ENCODE results near the gene UMODL1. TPM values are rescaled to one million over a fixed set of nuclear protein-coding genes. Genes with fewer than 3 reads are reported as not detected.

Gene UMODL1, protein sequence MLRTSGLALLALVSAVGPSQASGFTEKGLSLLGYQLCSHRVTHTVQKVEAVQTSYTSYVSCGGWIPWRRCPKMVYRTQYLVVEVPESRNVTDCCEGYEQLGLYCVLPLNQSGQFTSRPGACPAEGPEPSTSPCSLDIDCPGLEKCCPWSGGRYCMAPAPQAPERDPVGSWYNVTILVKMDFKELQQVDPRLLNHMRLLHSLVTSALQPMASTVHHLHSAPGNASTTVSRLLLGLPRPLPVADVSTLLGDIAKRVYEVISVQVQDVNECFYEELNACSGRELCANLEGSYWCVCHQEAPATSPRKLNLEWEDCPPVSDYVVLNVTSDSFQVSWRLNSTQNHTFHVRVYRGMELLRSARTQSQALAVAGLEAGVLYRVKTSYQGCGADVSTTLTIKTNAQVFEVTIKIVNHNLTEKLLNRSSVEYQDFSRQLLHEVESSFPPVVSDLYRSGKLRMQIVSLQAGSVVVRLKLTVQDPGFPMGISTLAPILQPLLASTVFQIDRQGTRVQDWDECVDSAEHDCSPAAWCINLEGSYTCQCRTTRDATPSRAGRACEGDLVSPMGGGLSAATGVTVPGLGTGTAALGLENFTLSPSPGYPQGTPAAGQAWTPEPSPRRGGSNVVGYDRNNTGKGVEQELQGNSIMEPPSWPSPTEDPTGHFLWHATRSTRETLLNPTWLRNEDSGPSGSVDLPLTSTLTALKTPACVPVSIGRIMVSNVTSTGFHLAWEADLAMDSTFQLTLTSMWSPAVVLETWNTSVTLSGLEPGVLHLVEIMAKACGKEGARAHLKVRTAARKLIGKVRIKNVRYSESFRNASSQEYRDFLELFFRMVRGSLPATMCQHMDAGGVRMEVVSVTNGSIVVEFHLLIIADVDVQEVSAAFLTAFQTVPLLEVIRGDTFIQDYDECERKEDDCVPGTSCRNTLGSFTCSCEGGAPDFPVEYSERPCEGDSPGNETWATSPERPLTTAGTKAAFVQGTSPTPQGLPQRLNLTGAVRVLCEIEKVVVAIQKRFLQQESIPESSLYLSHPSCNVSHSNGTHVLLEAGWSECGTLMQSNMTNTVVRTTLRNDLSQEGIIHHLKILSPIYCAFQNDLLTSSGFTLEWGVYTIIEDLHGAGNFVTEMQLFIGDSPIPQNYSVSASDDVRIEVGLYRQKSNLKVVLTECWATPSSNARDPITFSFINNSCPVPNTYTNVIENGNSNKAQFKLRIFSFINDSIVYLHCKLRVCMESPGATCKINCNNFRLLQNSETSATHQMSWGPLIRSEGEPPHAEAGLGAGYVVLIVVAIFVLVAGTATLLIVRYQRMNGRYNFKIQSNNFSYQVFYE
- not detected in 2 replicates for total RNA-seq

DNA sequence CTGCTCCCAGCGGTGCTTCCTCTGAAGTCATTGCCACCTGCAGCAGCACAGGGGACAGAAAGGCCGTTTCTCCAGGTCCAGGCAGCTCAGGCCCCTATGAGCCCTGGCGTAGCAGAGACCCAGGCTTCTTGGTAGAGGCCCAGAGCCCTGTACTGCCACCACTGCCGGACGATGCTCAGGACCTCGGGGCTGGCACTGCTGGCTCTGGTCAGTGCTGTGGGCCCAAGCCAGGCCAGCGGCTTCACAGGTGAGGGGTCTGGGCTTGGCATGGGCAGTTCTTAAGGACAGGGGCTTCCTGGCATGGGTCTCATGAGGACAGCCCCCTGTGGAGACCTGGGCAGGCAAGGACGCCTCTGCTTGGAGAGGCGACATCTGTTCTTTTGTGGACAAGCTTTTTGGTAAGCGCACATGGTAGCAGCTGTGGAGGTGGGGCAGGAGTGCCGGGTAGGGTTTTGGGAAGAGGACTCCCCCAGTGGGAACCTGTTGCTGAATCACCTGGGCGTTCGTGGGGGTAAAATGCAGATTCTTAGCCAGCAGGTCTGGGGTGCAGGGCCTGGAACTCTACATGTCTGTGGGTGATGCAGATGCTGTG lies at the start of gene UMODL1:
TSS of gene UMODL1 (plus strand) at position 172 of the 592 bp plus-strand sequence. CDS start at position 172, 0 bp downstream.
- Histone ChIP-seq H3K36me3 (ENCODE audit: control insufficient read depth, insufficient read depth, low read length) (no peaks in the 10 kb centered on the region), H3K27me3 (ENCODE audit: control insufficient read depth, insufficient read depth, low read length) (peaks cover 18% of the 10 kb centered on the region), H3K4me3 (ENCODE audit: low read depth, low read length) (no peak within 1 kb of the TSS)
- TF ChIP-seq, protein P1, sequence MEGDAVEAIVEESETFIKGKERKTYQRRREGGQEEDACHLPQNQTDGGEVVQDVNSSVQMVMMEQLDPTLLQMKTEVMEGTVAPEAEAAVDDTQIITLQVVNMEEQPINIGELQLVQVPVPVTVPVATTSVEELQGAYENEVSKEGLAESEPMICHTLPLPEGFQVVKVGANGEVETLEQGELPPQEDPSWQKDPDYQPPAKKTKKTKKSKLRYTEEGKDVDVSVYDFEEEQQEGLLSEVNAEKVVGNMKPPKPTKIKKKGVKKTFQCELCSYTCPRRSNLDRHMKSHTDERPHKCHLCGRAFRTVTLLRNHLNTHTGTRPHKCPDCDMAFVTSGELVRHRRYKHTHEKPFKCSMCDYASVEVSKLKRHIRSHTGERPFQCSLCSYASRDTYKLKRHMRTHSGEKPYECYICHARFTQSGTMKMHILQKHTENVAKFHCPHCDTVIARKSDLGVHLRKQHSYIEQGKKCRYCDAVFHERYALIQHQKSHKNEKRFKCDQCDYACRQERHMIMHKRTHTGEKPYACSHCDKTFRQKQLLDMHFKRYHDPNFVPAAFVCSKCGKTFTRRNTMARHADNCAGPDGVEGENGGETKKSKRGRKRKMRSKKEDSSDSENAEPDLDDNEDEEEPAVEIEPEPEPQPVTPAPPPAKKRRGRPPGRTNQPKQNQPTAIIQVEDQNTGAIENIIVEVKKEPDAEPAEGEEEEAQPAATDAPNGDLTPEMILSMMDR (IDR thresholded peaks at IDR 0.05; ENCODE audit: insufficient read depth, low read length, poor library complexity, severe bottlenecking) = no peak
- DNase-seq (ENCODE audit: low read depth) = no peak

DNA sequence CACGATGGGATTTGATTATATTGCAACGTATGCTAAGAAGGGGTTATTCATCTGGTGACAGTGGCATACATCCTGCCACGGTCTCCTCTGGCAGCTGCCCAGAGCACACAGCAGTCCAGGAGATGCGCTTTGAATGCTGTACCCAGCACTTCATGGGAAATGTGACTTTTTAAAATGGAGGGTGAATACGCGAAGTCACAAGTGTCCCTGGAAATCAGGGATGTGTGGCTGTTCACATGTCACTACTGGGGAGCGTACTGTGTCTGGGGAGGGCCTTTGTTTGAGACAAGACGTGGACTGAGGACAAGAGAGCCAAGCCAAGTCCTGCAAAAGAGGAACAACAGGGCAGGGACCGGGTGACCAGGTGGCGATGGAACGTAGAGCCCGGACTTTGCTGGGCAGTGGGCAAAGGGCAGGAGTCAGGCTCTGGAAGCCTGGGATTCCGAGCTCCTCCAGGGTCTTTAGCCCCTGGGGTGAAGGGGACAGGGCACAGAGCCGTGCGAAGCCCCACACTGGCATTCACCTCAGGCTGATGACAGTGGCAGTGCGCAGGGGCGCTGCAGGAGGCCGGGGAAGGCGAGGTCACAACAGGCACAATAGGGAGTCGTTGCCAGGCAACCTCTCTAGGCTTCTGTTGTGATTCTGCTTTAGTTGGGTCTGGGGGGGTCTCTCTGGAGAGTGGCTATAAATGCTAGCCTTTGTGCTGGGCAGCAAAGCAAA lies 49.6 kb upstream of the UMODL1 start:
- TF ChIP-seq, protein P1 (IDR thresholded peaks at IDR 0.05; ENCODE audit: insufficient read depth, low read length, poor library complexity, severe bottlenecking) = no peak
- Histone ChIP-seq H3K4me3 (ENCODE audit: low read depth, low read length) (no peak overlapping the region), H3K27me3 (ENCODE audit: control insufficient read depth, insufficient read depth, low read length) (peaks cover 11% of the 10 kb centered on the region), H3K36me3 (ENCODE audit: control insufficient read depth, insufficient read depth, low read length) (no peaks in the 10 kb centered on the region)
- DNase-seq (ENCODE audit: low read depth) = no peak

DNA sequence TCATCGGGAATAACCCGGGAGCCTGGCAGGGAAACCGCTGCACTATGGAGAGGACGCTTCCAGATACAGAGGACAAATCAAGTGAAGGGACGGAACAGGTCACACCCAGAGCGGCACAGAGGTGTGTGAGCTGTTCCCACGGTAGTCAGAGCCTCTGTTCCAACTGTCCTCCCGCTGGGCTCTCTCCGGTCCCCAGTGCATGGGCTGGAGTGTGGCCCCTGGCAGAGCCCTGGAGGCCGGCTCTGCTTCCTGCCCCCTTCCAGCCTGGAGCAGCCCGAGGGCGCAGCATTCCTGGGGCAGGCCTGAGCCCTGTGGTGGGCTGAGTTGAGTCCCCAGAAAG lies 49.1 kb upstream of the UMODL1 start:
- H3K4me3 ChIP-seq (ENCODE audit: low read depth, low read length) = no peak overlapping the region
- no peaks in the 10 kb centered on the region for H3K36me3 ChIP-seq (ENCODE audit: control insufficient read depth, insufficient read depth, low read length)
- H3K27me3 ChIP-seq (ENCODE audit: control insufficient read depth, insufficient read depth, low read length) = peaks cover 11% of the 10 kb centered on the region
- TF ChIP-seq, protein P1 (IDR thresholded peaks at IDR 0.05; ENCODE audit: insufficient read depth, low read length, poor library complexity, severe bottlenecking) = no peak
- DNase-seq (ENCODE audit: low read depth) = no peak

DNA sequence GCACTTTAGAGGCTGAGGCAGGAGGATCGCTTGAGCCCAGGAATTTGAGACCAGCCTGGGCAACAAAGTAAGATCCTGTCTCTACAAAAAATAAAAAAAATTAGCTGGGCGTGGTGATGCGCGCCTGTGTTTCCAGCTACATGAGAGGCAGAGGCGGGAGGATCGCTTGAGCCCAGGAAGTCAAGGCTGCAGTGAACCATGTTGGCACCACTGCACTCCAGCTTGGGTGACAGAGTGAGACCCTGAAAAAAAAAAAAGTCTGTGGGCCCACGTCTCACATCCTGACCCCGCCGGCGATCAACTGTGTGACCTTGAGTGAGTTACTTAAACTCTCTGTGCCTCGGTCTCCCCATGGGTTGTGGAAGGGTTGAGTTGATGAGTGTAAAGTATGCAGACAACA lies 48.2 kb upstream of the UMODL1 start:
- Histone ChIP-seq H3K4me3 (ENCODE audit: low read depth, low read length) (no peak overlapping the region), H3K27me3 (ENCODE audit: control insufficient read depth, insufficient read depth, low read length) (peaks cover 11% of the 10 kb centered on the region), H3K36me3 (ENCODE audit: control insufficient read depth, insufficient read depth, low read length) (no peaks in the 10 kb centered on the region)
- no peak for DNase-seq (ENCODE audit: low read depth)
- TF ChIP-seq, protein P1 (IDR thresholded peaks at IDR 0.05; ENCODE audit: insufficient read depth, low read length, poor library complexity, severe bottlenecking) = no peak
